Sciatic nerve (tissue), 2 donors: ENCODE measurements around the gene NCKIPSD. TPM values are rescaled to one million over a fixed set of nuclear protein-coding genes. Genes with fewer than 3 reads are reported as not detected.

ENCODE experiments used
- ATAC-seq: fragments of 200-7000 bp; cut with Tn5 transposase; one replicate; pipeline ENCODE4 v1.9.1; 2020; ENCODE audit warnings: mild to moderate bottlenecking, moderate library complexity
- DNase-seq: peaks from one replicate; pipeline ENCODE4 v3.0.0-alpha.2; 2020; ENCODE audit warnings: low spot score
- intact Hi-C: fragments of 100-400 bp; cut with DNase I; formaldehyde crosslinking; loops from one replicate; pipeline ENCODE4 v1.14.2; 2022
- total RNA-seq: library from RNA; stranded (reverse); fragmentation: NEBNext Ultra II Directional; extraction: Animal tissue kit (Norgen Biotek cat#: 25700); gene quantifications from one replicate; pipeline ENCODE4 v1.2.1, GENCODE V29; 2021
- donor health status: DM: no; HTN: no; CAD: no.
- donor health status: DM: no; HTN: no; CAD: no.

The NCKIPSD gene
- total RNA-seq, 1 donor from 2014 or later = 29.3 TPM

DNA sequence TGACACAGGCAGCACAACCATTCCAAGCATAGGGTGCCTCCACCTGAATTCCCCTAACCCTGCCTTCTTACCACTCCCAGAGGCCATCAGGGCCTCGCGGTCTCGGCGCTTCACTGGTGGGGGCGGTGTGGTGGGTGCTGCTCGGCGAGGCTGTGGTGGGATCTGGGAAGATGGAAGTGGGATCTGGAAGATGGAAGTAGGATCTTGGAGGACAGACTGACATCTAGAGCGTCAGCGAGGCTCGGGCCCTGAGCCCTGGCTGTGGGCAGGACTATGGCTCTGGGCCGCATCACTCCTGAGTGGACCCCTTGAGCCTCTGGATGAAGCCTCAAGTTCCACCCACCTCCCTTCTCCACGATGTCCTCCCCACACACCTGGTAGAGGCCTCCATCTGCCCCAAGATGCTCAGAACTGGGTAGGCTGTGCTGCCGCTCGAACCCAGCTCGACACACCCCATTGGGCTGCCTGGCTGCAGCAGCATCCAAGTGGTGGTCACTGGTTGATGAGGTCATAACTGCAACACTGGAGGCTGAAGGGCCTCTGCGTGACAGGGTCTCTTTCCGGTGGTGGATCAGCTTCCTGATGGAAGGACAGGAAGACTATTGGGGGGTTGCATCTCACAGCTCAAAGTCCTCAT, 3.6 kb downstream of the NCKIPSD start:
- DNase-seq (no peak), ATAC-seq (no peak)
- intact Hi-C loops = no loop called here

DNA sequence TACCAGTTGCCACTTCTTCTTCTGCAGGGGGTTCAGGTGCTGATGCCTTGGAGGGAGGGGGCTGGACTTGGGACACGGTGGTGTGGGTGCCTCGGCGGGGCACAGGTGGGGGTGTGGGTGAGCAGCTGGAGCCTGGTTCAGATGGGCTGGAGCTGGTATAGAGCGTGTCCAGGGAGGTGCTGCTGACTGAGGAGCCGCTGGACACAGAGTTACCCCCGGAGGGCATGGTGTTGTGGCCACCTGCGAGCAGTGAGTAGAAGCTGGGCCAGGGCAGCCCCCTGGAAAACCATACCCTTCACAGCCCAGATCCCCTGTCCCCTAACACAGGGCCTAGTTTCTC, 4.2 kb downstream of the NCKIPSD start:
- ATAC-seq = no peak
- no peak for DNase-seq
- intact Hi-C loops = no loop called here

DNA sequence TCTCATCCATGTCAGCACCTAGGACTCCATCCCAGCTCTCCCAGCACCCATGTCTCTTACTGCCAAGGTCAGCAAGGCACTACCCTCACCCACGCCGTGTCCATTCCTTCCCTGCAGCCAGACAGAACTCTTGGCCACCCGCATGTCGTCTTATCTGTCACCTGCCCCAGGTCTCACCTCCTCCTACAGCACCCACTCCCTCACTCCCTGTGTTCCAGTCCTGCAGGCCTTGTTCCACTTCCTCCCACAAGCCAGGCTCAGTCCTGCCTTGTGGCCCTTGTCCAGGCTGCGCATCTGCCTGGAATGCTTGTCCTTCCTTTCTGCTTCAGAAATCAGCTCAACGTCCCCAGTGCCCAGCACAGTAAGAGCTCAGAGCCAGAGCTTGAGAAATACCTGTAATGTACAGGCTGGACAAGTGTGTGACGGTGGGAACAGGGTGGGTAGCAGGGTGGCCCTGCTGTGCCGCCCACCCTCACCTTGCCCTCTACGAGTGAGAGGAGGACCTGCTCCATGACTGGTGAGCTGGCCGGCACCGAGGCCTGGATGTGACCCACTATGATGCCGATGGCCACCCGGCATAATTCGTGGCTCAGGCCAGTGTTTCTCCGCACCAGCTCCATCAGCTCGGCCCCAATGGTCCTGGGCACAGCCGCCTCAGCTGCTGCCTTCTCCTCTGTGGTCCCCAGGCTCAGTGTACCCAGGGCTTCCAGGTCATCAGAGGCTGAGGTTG, 4.7 kb downstream of the NCKIPSD start:
- no peak for ATAC-seq
- intact Hi-C loops = no loop called here
- DNase-seq = no peak

DNA sequence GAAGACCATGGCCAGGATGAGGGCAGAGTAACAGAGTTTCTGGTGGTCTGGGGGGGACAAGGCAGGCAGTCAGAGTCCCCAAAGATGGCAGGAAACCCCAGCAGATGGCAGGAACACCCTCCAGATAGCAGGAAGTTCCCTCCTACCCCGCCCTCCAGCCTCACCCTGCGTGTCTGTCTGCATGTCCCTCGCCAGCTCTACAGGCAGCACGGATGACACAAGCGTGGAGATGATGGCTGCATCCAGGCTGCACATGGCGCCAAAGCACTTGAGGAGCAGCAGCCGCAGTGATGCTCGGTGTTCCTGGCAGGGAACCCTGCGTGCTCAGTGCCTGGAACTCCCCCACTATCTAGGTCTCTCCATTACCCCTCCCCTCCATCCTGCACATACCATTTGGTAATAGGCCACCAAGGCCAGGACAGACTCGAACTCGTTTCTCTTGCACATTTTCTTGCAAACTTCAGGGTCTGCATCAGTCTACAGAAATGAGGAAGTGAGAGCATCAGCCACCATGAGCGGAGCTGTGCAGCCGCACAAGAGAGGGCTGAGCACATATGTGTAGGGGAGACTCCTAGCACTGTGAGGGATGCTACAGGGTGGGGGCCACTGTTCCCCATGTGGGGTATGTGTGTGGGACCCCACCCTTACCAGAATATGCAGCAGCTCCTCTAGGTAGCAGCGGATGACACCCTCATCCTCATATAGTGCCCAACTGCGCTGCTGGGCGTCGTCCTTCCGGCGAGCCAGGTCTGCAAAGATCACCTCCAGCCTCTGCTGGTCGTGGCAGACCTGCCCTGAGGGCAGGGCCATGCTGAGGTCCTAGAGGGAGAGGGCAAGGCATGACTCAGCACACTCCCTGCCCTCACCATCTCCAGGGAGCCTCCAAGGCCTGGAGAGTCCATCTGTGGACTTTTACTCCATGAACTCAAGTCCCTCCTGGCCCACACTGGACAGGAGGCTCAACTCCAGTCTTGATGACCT, 6.0 kb downstream of the NCKIPSD start:
- intact Hi-C loops = no loop called here
- no peak for ATAC-seq
- DNase-seq = no peak

DNA sequence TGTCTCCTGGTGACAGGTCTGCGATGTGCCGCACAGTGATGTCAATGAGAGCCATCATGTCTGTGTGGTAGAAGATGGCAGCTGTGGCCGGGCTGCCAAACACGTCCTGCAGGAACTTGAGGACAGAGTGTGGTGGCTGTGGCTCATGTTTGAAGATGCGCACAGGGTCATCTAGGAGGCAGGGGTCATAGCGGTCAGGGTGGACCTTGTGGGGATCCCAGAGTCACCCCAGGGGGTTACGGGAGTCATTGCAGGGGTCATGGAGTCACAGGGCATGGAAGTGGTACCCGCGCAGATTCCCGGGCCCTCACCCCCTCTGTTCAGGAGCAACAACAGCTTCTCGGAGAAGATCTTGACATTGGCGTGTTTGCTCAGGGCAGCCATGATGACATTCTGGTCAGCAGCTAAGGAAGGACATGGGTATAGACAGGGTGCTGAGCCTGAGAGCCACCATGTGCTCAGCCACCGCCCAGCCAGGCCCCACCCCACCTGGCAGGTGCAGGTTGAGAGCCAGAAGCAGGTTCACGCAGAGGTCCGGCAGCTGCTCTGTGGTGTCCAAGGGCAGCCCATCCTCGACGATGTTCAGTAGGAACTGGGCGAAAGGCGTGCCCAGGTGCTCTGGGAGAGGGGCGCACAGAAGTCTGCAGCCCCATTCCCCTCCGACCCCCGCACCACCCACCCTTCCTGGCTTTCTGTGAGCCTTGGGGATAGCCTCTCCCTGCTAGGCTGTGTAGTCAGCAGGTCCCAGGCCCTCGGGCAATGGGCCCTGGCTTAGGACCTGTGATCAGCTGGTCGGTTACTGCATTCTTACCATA, 6.9 kb downstream of the NCKIPSD start:
- no peak for ATAC-seq
- no peak for DNase-seq
- intact Hi-C loops = no loop called here

DNA sequence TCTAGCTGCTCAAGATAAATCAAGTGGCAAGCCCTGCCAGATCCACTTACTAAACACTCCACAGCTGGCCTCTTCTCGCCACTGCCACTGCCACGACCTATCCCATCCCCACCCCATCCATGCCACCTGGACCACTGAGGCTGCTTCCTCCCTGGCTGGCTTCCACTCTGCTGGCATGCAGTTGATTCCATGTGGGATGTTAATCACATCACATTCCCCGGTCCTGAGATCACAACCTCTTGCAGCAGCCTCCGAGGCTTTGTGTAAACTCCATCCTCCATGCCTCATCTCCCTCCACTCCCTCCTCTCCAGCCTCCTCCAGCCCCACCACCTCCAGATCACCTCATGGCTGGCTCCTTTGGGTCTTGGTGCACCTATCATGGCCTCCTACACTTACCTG, 7.7 kb downstream of the NCKIPSD start:
- intact Hi-C loops = no loop called here
- no peak for DNase-seq
- no peak for ATAC-seq

DNA sequence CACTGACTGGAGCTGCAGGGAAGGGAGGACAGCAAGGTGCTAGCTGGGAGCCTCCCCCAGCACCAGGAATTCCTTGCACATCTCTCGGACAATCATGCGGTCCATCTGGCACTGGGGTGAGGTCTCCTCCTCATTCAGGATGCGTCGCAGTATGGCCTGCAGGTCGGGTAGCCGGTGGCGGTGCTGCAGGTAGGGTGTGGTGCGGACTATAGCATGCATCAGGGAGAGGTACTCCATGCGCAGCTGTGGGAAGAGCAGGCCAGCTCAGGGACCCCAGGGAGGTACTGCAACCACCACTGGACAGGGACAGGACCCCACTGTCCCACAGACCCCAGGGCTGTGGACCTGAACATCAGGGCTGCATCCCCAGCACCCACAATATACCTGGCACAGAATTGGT, 11.2 kb downstream of the NCKIPSD start:
- ATAC-seq (no peak), DNase-seq (no peak)
- intact Hi-C loops = no loop called here

DNA sequence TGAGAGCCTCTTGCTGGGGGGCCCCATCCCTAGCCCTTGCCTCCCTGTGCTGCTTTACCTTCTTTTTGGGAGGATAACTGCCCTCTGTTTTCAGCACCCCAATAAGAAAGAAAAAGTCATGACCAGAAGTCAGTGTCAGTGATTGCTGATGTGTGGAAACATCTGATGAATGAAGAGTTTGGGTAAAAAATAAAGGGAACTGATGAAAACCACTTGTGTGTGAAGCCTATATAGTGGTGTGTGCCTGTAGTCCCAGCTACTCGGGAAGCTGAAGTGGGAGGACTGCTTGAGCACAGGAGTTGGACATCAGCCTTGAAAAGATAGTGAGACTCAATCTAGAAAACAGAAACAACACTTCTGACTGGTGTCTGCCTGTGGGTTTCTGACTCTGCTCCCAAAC, 13.2 kb downstream of the NCKIPSD start:
- DNase-seq (no peak), ATAC-seq (no peak)
- intact Hi-C loops = no loop called here

DNA sequence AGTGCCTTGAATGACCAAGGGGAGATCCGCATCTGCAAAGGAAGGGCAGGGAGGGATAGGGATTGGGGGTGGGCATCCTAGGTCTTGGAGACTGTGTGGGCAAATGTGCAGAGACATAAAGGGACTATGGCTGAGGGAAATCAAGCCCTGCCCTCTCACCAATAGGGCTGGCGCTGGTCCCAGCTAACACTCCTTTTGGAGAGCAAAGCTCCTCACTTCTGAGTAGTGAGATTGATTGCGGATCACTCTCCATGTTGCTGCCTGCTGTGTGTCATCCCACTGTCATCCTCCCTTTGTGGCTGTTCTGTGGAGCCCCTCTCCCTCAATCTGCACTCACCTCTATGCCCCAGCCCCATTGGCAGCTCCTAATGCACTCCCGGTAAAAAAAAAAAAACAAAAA, 20.8 kb downstream of the NCKIPSD start:
- ATAC-seq = no peak
- intact Hi-C loops = no loop called here

DNA sequence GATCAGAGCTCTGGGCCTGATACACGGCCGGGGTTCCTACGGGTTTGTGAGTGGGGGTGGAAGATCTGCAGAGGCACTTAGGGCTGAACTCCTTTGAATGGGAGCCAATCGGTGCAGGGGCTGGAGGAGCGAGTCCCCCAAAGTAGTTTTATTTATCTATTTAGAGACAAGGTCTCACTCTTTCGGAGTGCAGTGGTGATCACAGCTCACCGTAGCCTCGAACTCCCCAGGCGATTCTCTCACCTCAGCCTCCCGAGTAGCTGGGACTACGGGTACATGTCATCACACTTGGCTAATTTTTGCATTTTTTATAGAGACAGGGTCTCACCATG, 21.4 kb downstream of the NCKIPSD start:
- intact Hi-C loops = no loop called here
- ATAC-seq (no peak), DNase-seq (no peak)

More for the DNA sequence above, 20.8 kb downstream of the NCKIPSD start:
- DNase-seq = no peak

DNA sequence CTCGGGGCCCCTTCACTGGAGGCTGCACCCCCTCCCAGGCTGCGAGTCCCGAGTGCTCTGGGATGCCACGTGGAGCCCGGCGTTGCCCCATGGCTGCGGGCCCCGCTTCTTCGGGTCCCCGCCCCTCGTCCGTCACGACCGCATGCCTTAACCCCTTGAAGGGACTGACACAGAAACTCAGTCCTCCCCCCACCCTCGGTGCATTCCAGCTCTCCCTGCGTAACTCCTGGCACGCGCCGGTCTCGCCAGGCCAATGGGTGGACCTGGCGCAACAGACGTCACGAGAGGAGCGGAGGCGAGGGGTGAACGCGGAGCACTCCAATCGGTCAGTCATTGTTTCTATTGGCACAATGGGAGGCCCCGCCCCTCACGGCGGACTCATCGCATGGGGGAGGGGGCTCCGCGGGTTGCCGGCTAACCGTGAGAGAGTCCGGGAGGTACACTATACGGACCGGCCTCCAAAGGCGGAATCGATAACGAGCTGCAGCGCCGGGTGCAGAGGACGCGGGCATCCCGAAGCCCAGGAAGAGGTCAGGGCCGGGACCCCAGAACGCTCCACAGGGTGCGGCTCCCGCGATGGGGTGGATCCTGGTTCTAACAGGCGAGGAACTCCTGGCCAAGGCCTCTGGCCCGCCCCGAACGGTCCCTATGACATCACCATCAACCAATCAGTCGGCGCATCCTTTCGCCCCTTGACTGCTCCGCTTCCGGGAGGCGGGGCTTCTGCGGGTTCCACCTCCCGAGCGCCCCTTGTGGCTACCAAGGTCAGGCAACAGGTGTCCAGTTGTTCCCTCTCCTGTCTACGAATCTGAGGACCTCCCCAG, 22.0 kb downstream of the NCKIPSD start:
- intact Hi-C loops = no loop called here
- DNase-seq = peak; percentile 93
- peak; percentile 92 for ATAC-seq

DNA sequence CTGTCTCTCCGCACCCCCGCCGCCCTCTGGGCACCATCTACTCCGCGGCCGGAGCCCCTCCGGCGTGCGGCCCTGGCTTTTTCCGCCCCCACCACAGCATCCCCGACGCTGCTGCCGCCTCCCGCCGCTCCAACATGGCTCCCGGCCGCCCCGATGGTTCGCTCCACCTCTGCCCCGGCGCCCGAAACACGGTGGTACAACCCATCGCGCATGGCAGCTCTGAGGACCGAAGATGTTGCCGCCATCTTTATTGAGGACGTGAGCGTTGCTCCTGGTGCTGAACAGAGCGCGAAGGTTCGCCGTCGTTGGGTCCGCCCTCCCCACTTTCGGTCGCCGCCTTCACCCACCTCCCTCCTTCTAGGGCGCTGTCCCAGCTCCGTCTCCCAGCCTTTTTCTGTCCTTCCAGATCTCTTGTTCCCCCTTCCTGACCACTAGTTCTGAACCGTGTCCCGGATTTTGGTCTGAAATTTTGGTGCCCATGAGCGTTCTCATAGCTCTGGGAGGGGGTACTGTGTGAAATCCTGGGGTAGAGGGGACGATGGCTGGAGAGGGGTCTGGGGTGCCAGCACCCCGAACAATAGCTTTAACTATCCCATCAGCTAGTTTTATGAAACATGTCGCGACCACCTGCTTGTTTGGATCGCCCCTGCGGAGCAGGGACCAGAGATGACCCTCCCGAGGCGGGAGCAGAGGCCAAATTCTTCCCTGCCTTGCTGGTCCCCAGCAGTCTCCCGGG, 22.8 kb downstream of the NCKIPSD start, which contains the start of gene CELSR3:
Gene CELSR3 (minus strand): TSS at position 134 of the 736 bp plus-strand sequence. CDS start 252 bp downstream, outside the sequence.
- DNase-seq (peak; percentile 78), ATAC-seq (peak; percentile 66)
- intact Hi-C loops = no loop called here

DNA sequence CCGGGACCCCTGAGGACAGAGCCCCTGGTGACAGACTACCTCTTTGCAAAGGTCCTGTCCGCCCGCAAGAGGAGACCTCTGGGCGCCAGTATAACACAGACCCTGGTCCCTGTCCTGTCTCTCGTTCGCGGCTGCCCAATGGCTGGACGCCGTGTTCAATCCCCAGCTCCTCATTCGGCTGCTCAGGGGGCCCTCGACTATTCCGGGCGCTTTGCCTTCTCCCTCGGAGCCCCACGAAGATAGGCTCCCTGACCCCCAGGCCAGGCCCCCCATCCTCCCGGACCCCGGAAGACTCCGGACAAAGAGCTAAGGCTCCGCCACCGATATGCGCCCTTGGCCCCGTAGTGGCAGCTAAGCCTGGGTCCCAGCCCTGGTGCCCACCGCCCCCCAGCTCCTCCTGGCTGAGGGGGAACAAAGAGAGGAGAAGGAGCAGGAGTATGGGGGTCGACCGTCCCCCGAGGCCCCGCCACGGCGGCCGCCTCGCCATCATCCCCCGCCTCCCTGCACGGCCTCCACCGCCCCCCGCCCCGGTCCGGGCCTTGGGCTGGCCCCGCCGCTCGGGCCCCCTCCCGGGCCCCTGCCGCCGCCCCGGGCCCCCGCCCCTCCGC, 23.5 kb downstream of the NCKIPSD start:
- DNase-seq (no peak), ATAC-seq (no peak)
- intact Hi-C loops = no loop called here

DNA sequence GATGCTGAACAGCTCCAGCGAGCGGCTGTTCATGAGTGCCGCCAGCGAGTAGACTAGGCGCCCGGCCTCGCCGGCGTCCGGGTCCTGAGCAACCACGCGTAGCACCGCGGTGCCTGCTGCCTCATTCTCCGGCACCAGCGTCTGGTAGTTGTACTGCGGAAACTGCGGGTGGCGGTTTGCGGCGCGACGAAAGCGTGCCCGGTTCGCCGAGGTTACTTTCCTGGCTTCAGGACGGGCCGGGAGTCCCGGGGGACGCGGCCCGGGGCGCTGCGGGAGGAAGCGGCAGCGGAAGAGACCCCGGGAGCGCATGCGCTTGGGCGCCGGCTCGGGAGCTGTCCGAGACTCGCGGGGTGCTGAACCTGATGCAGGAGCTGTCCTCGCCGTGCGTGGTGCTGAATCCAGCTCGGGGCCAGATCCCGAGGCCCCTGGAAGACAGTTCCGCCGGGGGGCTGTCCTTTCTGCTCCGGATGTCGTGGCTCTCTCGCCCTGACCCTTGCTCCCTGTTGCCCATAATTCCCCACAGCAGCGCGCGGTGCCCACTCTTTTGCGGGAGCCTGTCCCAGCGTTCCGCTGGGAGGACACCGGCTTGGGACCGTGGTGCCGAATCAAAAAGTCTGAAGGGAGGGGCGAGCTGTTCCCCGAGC, 24.1 kb downstream of the NCKIPSD start:
- ATAC-seq = peak; percentile 20
- peak; percentile 87 for DNase-seq
- intact Hi-C loops = no loop called here

DNA sequence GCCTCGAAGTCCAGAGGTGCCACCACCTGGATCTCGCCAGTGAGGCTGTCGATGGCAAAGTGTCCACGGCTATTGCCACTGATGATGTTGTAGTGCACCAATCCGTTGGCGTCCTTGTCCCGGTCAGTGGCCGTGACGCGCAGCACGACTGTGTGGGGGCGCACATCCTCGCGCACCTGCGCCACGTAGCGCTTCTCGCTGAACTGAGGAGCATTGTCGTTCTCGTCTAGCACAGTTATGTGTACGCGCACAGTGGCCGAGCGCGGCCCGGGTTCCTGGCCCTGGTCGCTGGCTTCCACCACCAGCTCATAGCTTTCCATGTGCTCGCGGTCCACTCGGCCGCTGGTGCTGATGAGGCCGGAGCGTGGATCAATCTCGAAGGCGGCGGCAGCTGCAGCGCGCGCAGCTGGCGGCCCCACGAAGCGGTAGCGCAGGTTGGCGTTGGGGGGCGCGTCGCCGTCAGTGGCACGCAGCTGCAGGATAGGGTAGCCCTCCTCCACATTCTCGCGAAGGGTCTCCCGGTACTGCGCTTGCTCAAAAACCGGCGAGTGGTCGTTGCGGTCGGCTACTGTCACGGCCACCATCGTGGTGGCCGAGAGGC, 24.8 kb downstream of the NCKIPSD start:
- intact Hi-C loops = no loop called here
- DNase-seq = no peak
- ATAC-seq = no peak

DNA sequence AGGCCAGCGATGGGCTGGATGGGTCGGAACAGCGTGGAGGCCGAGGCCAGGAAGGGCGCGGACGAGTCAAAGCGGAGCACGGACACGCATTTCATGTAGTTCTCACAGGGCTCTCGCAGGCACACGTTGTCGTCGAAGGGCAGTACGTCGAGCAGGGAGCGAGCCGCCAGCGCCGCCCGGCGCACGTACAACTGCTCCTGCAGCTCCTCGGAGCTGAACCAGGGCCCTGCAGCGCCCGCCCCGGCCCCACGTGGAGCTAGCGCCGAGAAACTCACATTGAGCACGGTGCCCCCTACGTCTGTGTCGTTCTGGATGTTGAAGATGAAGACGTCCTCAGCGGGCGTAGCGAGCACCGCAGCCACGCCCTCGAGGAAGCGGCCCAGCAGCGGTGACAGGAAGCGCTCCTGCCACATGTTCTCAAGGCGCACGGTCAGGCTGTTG, 28.9 kb downstream of the NCKIPSD start:
- intact Hi-C loops = no loop called here
- no peak for ATAC-seq

More for the DNA sequence above, 28.9 kb downstream of the NCKIPSD start:
- no peak for DNase-seq
